Natural killer cell (primary cell): ENCODE data around the gene ZNF320. TPM values are rescaled to one million over a fixed set of nuclear protein-coding genes. Genes with fewer than 3 reads are reported as not detected.
"Not testable (repeated sequence)": the region's sequence is repeated elsewhere in the genome, so short reads cannot be mapped to it uniquely, and the experiment has no call there.

Source experiments
- ATAC-seq, 3 donors: fragments of 150-1000 bp in 2 of 3; fragments of 200-7000 bp in 1 of 3; cut with Tn5 transposase; 1 replicate in 1 of 3; 2 replicates in 2 of 3; pipeline ENCODE4 v1.10.0; 2021; ENCODE audit warnings: mild to moderate bottlenecking in 2 of 3, moderate library complexity in 2 of 3
- DNase-seq, 2 donors: peaks; one replicate each; pipeline versions ENCODE4 v3.0.0 to v3.0.0-alpha.2; 2013 to 2021; ENCODE audit warnings: mixed read lengths in 1 of 2
- H3K27ac ChIP-seq: one replicate; pipeline ENCODE4 v1.5.1; 2013; ENCODE audit warnings: mild to moderate bottlenecking, low read length
- H3K27me3 ChIP-seq: one replicate; pipeline ENCODE4 v1.6.1; 2013; ENCODE audit warnings: low read length; ENCODE audit not compliant: control insufficient read depth, insufficient read depth
- H3K36me3 ChIP-seq: one replicate; pipeline ENCODE4 v1.6.1; 2013; ENCODE audit warnings: low read length; ENCODE audit not compliant: control insufficient read depth, insufficient read depth
- H3K4me1 ChIP-seq: one replicate; pipeline ENCODE4 v1.6.1; 2013; ENCODE audit warnings: low read length; ENCODE audit not compliant: control insufficient read depth, insufficient read depth
- H3K4me3 ChIP-seq: one replicate; pipeline ENCODE4 v1.5.1; 2013; ENCODE audit warnings: low read length
- H3K9me3 ChIP-seq: one replicate; pipeline ENCODE4 v1.6.1; 2013; ENCODE audit warnings: low read length; ENCODE audit not compliant: control insufficient read depth, insufficient read depth
- H3K27ac Mint-ChIP-seq, 2 donors: one replicate each; pipeline ENCODE4 v1.8.0; 2022; ENCODE audit warnings: mild to moderate bottlenecking in 2 of 2, mixed read lengths in 2 of 2, moderate library complexity in 1 of 2
- H3K27me3 Mint-ChIP-seq, 2 donors: one replicate each; pipeline ENCODE4 v1.8.0; 2022; ENCODE audit warnings: low read depth in 2 of 2, mixed read lengths in 2 of 2
- H3K36me3 Mint-ChIP-seq: one replicate; pipeline ENCODE4 v1.8.0; 2022; ENCODE audit warnings: mixed read lengths
- H3K4me1 Mint-ChIP-seq, 2 donors: one replicate each; pipeline ENCODE4 v1.8.0; 2022; ENCODE audit warnings: mixed read lengths in 2 of 2
- H3K4me3 Mint-ChIP-seq: one replicate; pipeline ENCODE4 v1.8.0; 2022; ENCODE audit warnings: mild to moderate bottlenecking, moderate library complexity, mixed read lengths
- H3K9me3 Mint-ChIP-seq, 2 donors: one replicate each; pipeline ENCODE4 v1.8.0; 2022; ENCODE audit warnings: mixed read lengths in 2 of 2
- WGBS: methylation state at CpG from one replicate; pipeline ENCODE4 v1.1.7; 2013; ENCODE audit warnings: missing lambda C conversion rate; ENCODE audit not compliant: insufficient coverage; 5-methylcytosine and 5-hydroxymethylcytosine counted together
- intact Hi-C: fragments of 100-400 bp; cut with micrococcal nuclease; formaldehyde crosslinking; loops from one replicate; pipeline ENCODE4 v1.14.2; 2022
- total RNA-seq, 4 donors: library from RNA; stranded (reverse); fragments of 120-200 nt in 1 of 4; gene quantifications; one replicate each; pipeline versions ENCODE4 v1.2.3 to v1.2.4, GENCODE V29; 2013 to 2022
- TF ChIP-seq, protein P1 (sequence below): fragments of 200-600 bp; IDR thresholded peaks from one replicate; pipeline ENCODE4 v1.8.0; 2022; ENCODE audit warnings: antibody characterized with exemption

Gene ZNF320
- total RNA-seq, 3 donors from 2014 or later (not counting 1 experiment from before 2014, with no cell fraction given): 10.3 to 14.0 (median 11.9) TPM

DNA sequence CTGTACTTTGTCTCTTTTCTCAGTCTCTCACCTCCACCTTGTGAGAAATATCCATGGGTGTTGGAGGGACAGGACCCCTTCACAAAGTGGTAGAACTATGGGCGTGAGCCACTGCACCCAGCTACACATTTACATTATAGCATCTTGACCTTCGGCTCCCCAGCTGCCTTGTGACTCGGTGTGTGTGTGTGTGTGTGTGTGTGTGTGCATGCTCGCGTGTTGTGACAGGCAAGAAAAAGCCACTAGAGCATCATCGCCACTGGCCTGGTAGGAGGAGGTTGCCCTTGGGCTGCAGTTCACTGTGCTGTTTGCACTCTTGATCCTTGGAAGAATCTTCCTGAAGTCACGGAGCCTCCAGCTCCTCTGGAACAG, 39.5 kb upstream of the ZNF320 start:
- peaks cover 14% of the 10 kb centered on the region for H3K4me1 ChIP-seq
- no peak overlapping the region for H3K4me3 ChIP-seq
- no peaks in the 10 kb centered on the region for H3K9me3 Mint-ChIP-seq
- H3K27me3 Mint-ChIP-seq: no peaks in the 10 kb centered on the region
- ATAC-seq (no peak), DNase-seq (no peak)
- intact Hi-C loops: no loop called here
- peaks cover 2% of the 10 kb centered on the region for H3K36me3 ChIP-seq
- 95% methylated on average over 5 of the region's 7 CpGs for WGBS
- H3K27ac Mint-ChIP-seq: peak overlapping the region; percentile 19 to 88
- no peaks in the 10 kb centered on the region for H3K36me3 Mint-ChIP-seq
- TF ChIP-seq, protein P1, sequence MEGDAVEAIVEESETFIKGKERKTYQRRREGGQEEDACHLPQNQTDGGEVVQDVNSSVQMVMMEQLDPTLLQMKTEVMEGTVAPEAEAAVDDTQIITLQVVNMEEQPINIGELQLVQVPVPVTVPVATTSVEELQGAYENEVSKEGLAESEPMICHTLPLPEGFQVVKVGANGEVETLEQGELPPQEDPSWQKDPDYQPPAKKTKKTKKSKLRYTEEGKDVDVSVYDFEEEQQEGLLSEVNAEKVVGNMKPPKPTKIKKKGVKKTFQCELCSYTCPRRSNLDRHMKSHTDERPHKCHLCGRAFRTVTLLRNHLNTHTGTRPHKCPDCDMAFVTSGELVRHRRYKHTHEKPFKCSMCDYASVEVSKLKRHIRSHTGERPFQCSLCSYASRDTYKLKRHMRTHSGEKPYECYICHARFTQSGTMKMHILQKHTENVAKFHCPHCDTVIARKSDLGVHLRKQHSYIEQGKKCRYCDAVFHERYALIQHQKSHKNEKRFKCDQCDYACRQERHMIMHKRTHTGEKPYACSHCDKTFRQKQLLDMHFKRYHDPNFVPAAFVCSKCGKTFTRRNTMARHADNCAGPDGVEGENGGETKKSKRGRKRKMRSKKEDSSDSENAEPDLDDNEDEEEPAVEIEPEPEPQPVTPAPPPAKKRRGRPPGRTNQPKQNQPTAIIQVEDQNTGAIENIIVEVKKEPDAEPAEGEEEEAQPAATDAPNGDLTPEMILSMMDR: no peak
- H3K4me1 Mint-ChIP-seq: peaks cover 35 to 48% of the 10 kb centered on the region in 2 donors
- no peaks in the 10 kb centered on the region for H3K9me3 ChIP-seq
- H3K4me3 Mint-ChIP-seq: no peak overlapping the region
- no peak overlapping the region for H3K27ac ChIP-seq
- no peaks in the 10 kb centered on the region for H3K27me3 ChIP-seq

DNA sequence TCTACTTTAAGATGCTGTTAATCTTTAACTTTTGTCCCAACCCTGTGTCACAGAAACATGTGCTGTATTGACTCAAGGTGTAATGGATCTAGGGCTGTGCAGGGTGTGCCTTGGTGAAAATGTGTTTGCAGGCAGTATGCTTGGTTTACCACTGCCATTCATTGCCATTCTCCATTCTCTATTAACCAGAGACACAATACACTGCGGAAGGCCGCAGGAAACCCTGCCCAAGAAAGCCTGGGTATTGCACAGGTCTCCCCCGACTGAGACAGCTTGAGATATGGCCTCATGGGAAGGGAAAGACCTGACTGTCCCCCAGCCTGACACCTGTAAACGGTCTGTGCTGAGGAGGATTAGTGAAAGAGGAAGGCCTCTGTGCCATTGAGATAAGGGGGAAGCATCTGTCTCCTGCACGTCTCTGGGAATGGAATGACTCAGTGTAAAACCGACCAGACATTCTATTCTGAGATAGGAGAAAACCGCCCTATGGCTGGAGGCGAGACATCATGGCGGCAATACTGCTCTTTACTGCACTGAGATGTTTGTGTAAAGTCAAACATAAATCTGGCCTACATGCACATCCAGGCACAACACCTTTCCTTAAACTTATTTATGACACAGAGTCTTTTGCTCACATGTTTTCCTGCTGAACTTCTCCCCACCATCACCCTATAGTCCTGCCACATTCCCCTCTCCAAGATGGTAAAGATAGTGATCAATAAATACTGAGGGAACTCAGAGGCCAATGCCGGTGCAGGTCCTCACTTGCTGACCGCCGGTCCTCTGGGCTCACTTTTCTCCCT, 38.9 kb upstream of the ZNF320 start:
- no peaks in the 10 kb centered on the region for H3K9me3 ChIP-seq
- H3K4me3 ChIP-seq: no peak overlapping the region
- Mint-ChIP-seq H3K4me1 (peaks cover 29 to 42% of the 10 kb centered on the region in 2 donors), H3K27me3 (no peaks in the 10 kb centered on the region), H3K36me3 (no peaks in the 10 kb centered on the region), H3K9me3 (no peaks in the 10 kb centered on the region), H3K27ac (peak overlapping the region; percentile 19 to 88), H3K4me3 (no peak overlapping the region)
- ATAC-seq (no peak), DNase-seq (no peak)
- peaks cover 8% of the 10 kb centered on the region for H3K4me1 ChIP-seq
- H3K27ac ChIP-seq: no peak overlapping the region
- TF ChIP-seq, protein P1: no peak
- H3K36me3 ChIP-seq: peaks cover 2% of the 10 kb centered on the region
- 46% methylated on average over 12 of the region's 12 CpGs for WGBS
- H3K27me3 ChIP-seq: no peaks in the 10 kb centered on the region
- intact Hi-C loops: no loop called here

DNA sequence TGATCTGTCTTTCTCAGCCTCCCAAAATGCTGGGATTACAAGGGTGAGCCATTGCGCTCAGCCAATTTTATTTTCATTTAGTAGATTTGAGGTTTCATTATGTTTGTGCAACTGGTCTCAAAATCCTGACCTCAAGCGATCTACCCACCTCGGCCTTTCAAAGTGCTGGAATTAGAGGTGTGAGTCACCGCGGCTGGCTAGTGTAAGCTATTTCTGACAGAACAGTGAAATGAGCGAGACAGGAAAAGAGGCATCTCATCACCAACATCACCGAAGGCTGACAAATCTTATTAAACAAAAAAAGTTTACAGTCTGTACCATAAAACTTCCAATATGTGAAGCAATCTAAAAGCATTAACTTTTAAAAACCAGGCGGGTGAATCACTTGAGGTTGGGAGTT, 38.0 kb upstream of the ZNF320 start:
- TF ChIP-seq, protein P1: no peak
- Mint-ChIP-seq H3K27ac (peak overlapping the region; percentile 7 to 88), H3K27me3 (no peaks in the 10 kb centered on the region), H3K4me3 (no peak overlapping the region), H3K9me3 (no peaks in the 10 kb centered on the region), H3K4me1 (peaks cover 25 to 38% of the 10 kb centered on the region in 2 donors), H3K36me3 (no peaks in the 10 kb centered on the region)
- peaks cover 7% of the 10 kb centered on the region for H3K4me1 ChIP-seq
- no peaks in the 10 kb centered on the region for H3K27me3 ChIP-seq
- intact Hi-C loops: no loop called here
- H3K4me3 ChIP-seq: no peak overlapping the region
- no peak overlapping the region for H3K27ac ChIP-seq
- WGBS: 54% methylated on average over 7 of the region's 8 CpGs
- no peaks in the 10 kb centered on the region for H3K9me3 ChIP-seq
- H3K36me3 ChIP-seq: peaks cover 2% of the 10 kb centered on the region
- DNase-seq: no peak
- ATAC-seq: peak in 2 of 3 donors; percentile 34 to 50

DNA sequence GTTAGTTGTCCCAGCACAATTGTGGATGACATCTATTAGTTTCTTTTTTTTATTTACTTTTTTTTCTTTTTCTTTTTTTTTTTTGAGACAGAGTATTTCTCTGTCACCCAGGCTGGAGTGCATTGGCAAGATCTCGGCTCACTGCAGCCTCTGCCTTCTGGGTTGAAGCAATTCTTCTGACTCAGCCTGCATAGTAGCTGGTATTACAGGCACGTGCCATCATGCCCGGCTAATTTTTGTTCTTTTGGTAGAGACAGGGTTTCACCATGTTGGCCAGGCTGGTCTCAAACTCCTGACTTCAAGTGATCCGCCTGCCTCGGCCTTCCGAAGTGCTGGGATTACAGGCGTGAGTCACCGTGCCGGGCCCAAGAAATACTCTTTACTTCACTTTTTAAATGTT, 27.2 kb upstream of the ZNF320 start:
- H3K27me3 Mint-ChIP-seq, H3K27me3 ChIP-seq, H3K4me3 ChIP-seq, H3K27ac ChIP-seq, H3K9me3 ChIP-seq, H3K9me3 Mint-ChIP-seq, ATAC-seq, H3K36me3 ChIP-seq, DNase-seq, intact Hi-C loops: not testable (repeated sequence)
- Mint-ChIP-seq H3K4me1 (peaks cover 16 to 29% of the 10 kb centered on the region in 2 donors), H3K4me3 (peak overlapping the region; percentile 45), H3K27ac (peak overlapping the region in 1 of 2 donors; percentile 26), H3K36me3 (peaks cover 12% of the 10 kb centered on the region)
- peaks cover 19% of the 10 kb centered on the region for H3K4me1 ChIP-seq
- 94% methylated on average over 9 of the region's 9 CpGs for WGBS
